NCI-H128 (cell line): Measurements from ENCODE around the gene ALK.

Experiments
- DNase-seq: peaks from one replicate; lab custom pipeline; 2025; ENCODE audit not compliant: unreplicated experiment; lab: John Stamatoyannopoulos, UW

The ALK gene

DNA sequence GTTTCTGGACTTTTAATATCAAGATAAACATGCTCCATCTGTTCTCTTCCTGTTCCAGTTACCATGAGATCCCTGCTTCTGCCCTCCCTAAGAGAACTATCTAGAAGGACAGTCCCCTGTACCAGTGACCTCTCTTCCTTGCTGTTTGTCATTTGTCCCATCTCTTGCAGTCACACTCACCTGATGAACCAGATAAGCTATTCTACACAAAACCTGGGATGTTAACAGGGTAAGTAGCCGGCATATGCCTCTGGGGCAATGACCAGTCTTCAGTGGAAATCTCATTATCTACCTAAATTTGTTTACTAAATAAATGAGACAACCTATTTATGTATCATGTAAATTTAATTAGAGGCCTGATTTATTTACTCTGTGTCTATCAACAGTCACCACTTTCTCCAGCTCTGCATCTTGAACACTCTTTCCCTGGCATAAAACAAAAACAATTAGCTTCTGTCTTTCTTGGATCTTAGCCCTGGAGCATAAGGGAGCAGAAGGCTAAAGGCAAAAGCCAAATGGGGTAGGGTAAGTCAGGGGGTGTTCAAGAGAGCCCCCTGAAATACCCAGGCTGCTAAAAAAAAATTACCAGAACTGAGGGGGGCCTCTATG lies 337.7 kb downstream of the ALK start:
- DNase-seq: no peak

DNA sequence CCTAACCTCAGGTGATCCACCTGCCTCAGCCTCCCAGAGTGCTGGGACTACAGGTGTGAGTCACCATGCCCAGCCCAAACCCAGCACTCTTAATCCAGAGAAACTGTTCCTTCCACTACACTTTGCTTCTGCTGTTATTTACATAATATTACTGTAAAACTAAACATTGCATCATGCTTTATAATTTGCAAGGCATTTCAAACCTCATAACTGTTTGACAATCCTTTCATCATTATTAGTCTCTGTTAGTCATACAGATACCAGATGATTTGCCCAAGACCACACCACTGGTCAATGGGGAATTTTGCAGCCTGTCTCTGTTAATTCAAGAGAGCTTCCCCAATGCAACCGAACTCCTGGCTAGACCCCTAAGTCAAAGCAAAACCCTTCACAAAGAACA lies 338.3 kb downstream of the ALK start:
- no peak for DNase-seq

DNA sequence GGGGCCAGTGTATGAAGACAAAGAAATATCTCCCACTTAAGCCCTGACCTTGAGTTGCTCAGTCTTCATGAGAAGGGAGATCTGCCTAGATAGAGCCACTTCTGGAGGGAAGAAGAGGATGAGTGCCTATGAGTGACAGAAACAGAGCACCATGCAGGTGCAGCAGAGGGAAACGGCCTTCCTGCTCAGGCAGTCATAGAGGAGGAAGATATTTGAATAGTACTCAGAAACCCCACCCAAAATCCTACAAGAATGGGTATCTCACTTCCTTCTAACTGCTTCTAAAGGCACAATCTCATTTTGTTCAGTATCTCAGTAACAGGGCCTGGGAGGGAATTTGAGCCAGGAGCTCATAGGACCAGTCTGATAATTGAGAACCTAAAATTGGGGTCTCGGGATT lies 339.3 kb downstream of the ALK start:
- DNase-seq: no peak

DNA sequence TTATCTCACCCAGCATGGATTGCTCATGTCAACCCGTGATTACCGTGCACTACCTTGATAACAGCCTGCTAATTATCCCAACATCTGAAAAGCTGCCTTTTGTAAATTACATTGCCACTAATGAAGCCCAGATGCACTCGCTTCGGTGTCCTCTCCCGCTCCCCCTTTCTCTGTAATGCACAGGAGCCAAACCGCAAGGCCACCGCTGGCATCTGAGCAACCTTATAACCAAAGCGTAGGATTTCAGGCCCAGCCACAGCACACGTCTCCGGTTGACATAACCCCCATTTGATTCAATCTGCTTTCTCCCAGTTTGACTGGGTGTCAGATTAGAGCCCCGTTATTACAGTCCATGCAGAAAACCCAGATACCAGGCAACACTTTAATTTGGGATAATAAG lies 341.2 kb downstream of the ALK start:
- DNase-seq: no peak

DNA sequence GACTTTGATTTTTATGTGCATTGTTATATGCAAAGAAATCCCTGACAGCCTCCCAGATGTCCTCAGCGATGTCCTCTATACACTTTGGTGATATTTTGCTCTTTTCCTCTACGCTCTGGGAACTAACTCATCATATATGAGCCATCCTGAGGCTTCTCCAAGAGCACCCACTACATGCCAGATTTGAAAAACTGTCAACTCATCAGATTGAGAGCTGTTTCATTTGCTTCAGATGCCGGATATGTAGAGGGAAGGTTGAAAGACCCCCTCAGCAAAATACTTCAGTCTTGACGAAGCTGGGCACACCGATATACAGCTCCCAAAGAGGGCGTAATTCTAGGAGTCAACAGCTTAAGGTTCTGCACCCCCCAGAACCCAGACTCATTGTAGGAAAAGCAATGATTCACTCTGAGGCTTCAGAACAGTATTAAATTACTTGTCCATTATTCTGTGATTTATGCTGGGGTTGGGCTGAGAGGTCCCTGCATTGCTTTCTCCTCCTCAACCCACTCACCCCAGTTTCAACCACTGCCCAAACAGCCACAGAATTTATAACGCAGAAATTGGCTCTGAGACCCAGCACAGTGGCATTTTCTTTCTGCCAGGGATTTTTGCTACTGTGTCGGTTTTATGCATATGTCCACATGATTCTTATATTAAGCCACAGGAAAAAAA lies 341.8 kb downstream of the ALK start:
- DNase-seq: no peak

DNA sequence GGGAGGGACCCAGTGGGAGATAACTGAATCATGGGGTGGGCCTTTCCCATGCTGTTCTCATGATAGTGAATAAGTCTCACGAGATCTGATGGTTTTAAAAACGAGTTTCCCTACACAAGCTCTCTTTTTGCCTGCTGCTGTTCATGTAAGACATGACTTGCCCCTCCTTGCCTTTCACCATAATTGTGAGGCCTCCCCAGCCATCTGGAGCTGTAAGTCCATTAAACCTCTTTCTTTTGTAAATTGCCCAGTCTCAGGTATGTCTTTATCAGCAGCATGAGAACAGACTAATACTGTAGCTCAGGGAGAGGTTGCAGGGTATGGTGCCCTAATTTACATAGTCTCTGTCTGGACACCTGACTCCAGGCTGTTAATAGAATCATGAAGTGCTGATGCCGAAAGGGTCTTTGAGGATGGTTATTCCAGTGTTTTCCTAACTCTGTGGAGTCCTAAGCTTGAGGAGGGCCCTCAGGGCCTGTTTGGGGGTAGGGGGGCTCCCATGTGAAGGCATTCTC lies 343.2 kb downstream of the ALK start:
- no peak for DNase-seq

DNA sequence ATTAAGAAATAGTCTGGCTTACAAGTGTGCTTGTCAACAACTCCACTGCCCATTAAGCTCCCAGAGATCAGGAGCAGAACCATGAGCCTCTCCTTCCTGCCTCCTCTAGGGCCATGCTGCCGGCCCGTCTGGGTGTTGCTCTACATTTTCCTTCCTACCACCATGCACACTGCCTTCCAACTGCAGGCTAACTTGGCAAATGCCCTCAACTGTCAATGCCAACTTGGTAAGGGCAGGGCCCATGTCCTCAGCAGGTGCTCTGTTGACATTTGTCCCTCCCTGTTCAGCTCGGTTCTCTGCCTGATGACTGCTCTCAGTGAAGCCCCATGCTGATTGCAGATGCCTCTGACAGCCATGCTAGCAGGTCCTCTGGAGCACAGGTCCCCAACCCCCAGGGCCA lies 345.2 kb downstream of the ALK start:
- DNase-seq: no peak

DNA sequence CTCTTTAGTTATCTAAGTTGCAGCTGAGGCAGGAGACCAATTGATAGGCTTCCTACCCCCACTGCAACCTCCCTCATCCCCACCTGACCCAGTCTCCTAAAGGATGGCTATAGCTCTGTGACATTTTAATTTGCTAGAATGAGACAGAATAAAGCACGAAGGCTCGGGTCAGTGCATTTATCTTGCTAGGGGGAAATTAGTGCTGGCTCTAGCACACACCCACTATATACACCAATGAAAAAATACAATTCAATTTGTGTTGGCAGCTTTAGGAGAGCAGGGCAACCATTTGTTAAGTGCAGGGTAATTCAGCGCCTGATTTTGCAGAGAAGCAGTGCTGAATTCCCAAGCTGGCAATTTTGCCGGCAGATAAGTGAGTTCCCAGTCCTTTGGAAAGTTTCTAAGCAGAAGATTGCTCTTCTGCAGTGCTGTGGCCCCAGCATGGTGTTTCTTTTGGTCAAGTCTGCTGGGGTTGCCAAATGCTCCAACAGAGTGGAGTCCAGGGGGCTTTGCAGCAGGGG lies 346.0 kb downstream of the ALK start:
- no peak for DNase-seq

DNA sequence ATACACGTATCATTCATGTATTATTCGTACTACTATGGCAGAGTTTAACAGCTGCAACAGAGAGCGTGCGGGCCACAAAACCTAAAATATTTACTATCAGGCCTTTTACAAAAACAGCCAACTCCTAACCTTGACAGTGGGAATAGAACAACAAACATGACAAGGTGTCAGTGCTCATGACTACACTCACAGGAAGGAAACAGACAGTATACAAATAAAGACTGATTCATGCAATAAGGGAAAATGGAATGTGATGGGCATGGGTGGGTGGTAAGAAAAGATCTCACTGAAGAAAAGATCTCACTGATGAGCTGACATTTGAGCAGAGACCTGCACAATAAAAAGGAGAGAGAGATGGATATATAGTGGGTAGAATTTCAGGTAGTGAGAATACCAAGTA lies 347.8 kb downstream of the ALK start:
- DNase-seq: no peak

DNA sequence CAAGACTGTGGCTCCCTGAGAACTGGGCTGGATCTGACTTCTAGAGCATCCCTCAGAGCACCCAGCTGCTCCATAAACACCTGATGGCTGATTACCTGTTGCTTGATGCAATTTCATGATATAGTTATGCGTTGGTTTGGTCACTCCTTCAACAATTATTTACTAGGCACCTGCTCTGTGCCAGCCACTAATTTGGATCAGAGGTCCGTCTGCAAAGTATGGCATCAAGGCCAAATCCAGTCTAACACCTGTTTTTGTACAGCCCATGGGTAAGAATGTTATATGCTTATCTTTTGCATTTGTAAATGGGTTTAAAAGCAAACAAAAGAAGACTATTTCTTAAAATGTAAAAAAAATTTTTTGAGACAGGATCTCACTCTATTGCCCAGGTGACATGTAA lies 348.2 kb downstream of the ALK start:
- no peak for DNase-seq

DNA sequence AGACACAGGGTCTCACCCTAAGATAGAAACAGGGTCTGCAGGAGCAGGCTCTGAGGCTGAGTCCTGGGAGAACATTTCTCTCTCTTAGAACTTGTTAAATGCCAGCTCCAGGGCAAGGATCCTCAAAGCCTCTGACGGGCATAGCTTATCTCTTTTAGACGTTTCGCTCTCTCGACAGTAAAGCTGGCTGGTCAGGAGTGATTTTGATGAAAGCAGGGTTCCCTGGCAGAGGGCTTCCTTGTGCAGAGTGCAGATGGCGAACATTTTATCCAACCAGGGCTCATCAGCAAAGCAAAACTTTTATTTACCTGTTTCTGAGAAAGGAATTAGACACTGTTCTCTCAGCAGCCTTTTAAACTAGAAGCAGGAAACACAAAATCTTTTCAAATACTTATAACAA lies 350.8 kb downstream of the ALK start:
- no peak for DNase-seq

DNA sequence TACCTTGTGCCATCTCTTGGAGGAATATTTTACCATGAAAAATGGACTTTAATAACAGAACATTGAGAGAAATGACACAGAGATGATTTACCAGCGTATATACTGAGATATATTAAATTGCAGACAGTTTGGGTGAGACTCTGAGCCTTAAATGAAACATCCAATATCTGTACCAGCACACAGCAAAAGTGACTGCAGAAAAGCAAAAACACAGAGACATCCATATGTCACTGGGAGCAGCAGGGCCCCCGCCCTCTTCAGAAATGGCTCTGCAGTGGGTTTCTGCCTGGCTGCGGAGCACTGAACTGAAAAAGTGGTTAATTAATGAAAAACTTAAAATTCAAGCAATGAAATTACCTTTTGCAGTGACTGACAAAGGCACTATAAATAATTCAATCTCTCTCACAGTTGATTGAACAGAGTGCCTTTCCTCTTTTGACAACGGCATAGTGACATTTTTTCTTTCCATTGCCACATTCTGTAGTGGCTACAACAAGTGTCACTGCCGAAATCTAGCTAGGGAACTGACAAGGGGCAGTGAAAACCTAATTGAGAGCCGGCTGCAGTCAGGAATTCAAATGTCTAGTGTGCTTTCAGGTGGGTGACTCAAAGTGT lies 353.4 kb downstream of the ALK start:
- no peak for DNase-seq

DNA sequence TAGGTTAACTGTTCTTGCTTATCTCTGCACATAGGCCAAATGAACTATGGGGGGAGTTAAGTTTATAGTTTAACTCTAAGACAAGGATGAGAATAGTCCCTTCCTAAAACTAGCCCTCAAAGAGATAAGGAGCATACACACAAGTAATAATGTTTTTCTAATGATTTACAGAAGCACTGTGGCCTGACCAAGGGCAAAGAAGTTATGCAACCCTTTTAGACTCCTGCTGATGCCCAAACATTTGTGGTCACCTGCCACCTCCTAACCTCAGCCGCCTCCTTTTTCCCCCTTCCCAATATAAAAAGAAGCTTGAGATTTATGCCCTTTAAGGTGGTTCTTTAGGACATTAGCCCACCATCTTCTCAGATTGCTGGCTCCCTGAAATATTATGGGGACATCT lies 357.7 kb downstream of the ALK start:
- DNase-seq: no peak

DNA sequence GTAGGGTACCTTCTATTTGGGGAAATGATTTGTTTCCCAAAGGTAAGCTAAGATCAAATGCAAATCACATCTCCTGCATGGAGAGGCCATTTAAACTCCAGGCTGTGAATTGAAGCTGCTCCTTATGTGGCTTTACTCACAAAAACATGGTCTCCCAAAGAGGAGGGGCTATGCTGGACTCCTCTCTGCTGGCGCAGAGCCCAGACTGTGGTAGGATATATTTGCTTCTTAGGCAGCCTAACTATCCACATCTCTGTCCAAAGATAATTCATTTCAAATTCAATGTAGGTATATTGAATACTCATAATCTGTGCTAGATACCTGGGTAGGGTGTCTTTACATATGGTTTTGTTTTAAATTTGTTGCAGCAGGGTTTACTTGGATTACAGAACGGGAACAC lies 358.5 kb downstream of the ALK start:
- DNase-seq: no peak

DNA sequence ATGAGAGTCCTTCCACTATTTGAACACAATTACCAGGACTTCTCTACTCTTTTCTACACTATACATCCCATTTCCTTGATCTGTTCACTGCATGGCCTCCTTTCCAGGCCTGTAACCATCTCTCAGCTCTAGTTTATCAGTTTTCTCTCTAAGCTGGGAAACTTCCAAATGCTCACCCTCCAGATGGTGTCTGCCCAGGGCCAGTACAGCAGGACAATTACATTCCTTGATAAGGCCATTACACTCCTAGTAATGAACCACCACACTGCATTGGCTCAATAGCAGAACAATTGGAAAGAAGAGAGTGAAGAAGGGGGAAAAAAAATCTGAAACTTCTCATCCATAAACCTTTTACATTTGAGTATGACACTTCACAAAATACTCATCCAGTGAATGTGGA lies 359.1 kb downstream of the ALK start:
- no peak for DNase-seq

DNA sequence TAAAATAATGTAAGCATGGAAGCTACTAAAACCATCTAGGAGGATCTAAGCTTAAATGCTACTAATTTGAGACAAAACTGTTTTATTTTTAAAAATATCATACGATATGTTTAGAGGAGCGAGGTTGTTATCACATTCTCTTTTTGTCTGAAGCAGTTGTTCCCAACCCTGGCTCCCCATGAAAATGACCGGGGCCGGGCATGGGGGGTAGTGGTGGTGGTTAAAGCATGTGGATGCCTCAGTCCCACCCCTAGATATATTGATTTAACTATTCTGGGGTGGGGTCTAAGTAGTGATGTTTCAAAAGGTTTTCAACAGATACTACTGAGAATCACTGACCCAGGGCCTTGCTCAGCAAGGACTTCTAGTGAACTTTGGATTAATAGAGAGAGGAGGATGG lies 359.8 kb downstream of the ALK start:
- no peak for DNase-seq

DNA sequence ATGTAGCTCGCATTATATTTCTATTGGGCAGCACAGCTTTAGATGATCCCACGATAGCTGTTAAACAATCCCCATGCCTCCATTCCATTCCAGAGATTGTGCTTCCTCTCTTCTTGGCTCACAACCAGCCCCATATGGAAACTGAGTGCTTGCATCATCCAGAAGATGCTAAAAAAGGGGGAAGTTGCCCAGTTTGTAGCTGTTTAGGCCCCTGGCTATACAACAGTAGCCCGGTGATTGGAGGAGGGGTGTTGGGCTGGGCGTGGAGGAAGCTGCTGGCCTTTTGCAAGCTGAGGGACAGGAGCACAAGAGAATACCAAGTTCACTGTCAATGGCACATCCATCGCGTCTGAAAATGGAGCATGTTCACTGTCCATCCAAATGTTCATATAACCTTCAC lies 360.2 kb downstream of the ALK start:
- no peak for DNase-seq

DNA sequence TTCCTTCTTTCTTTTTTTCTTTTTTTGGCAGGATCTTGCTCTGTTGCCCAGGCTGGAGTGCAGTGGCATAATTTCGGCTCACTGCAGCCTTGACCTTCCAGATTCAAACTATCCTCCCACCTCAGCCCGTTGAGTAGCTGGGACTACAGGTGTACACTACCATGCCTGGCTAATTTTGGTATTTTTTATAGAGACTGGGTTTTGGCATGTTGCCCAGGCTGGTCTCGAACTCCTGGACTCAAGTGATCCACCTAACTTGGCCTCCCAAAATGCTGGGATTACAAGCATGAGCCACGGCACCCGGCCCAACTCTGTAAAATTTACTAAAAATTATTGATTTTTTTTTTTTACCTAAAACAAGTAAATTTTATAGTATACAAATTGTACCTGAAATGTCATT lies 360.8 kb downstream of the ALK start:
- no peak for DNase-seq

DNA sequence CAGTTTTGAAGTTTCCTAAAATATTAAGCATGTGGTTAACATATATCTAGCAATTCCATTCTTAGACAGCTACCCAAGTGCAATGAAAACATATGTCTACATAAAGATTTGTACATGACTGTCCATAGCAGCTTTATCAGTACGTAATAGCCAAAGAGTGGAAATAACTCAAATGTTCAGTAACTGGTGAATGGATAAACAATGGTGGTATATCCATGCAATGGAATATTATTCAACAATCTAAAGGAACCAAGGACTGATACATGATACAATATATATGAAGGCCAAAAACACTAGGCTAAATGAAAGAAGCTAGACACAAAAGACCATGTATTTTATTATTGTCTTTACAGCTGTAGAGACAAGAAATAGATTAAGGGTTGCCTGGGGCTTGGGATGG lies 361.4 kb downstream of the ALK start:
- DNase-seq: no peak

DNA sequence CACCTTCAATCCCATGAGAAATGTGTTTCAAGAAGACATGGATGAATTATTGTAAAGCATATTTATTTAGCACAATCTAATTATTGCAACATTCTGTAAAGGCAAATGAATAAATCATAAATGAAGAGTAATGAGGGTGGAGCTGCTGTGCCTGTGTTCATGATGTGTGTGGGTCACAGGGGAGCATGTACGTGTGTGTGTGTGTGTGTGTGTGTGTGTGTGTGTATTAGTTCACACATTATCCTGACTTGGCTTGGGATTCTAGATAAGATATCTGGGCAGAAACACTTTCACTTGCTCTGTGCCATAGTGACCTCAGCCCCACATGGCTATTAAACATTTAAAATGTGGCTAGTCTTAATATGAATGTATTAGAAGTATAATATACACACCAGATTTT lies 361.8 kb downstream of the ALK start:
- no peak for DNase-seq

DNA sequence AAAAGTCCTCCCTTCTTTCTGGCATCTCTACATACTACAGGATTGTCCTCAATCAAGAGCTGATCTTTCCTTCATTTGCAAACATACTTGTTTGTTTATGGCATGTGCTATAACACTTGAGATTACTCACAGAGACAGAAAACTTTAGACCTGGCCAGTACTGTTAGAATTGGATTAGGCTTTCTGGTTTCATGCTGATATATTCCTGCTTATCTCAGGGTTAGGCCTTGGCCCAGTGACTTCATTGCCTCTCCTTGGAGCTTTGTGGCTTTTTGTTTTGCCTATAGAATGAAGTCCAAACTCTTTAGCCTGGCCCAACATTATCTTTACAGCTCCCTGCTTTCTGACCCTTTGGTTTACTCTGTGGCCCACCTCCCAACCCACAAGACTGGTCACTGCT lies 363.3 kb downstream of the ALK start:
- no peak for DNase-seq

DNA sequence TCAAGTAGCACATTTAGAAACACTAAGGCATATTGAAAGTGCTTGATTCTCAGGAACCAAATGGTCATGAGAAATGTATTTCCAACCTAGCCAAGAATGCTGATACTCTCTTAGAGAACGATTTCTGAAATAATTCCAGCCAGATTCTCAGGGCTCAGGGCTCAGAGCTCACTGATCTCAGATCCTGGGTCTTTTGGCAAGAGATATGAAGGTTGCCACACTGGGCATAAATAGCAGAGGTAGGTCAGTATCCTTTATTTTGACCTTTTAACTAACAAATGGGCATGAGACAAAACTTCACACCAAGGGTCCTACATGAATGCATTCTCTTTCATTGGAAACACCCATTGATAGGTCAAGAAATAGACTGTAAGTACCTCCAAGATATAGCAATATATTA lies 364.1 kb downstream of the ALK start:
- no peak for DNase-seq

DNA sequence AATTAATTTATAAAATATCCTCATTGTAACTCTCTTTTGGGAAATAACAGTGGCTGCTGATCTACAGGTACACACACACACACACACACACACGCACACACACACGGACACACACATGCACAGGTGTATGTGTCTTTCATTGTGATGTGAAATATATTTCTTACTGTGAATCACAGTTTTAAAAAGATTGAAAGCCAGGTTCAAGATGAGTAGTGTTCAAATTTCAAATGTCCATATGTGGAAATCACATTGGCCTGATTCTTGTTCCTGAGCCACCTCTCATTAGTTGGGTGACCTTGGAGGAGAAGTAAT lies 372.4 kb downstream of the ALK start:
- no peak for DNase-seq
